Mesothelial cell of epicardium (in vitro differentiated cells): ENCODE measurements around the gene SLC43A2. TPM values are rescaled to one million over a fixed set of nuclear protein-coding genes. Genes with fewer than 3 reads are reported as not detected.
"Not testable (repeated sequence)": the region's sequence is repeated elsewhere in the genome, so short reads cannot be mapped to it uniquely, and the experiment has no call there.

Source experiments
- DNase-seq, 2 experiments: peaks; one replicate each; pipeline ENCODE4 v3.0.0; 2021; ENCODE audit warnings: low spot score in 2 of 2; ENCODE audit not compliant: unreplicated experiment in 2 of 2
- H3K27ac Mint-ChIP-seq: 2 replicates; pipeline ENCODE4 v1.8.0; 2021; ENCODE audit warnings: mixed read lengths
- H3K27me3 Mint-ChIP-seq: 2 replicates; pipeline ENCODE4 v1.8.0; 2021; ENCODE audit warnings: low read depth, mixed read lengths
- H3K36me3 Mint-ChIP-seq: 2 replicates; pipeline ENCODE4 v1.8.0; 2021; ENCODE audit warnings: mixed read lengths
- H3K4me1 Mint-ChIP-seq: 2 replicates; pipeline ENCODE4 v1.8.0; 2021; ENCODE audit warnings: mixed read lengths
- H3K4me3 Mint-ChIP-seq: 2 replicates; pipeline ENCODE4 v1.8.0; 2021; ENCODE audit warnings: mild to moderate bottlenecking, moderate library complexity, mixed read lengths
- H3K9me3 Mint-ChIP-seq: 2 replicates; pipeline ENCODE4 v1.8.0; 2021; ENCODE audit warnings: mixed read lengths
- CTCF ChIP-seq: fragments of 200-600 bp; sonication (generic); IDR thresholded peaks from one replicate; pipeline ENCODE4 v1.5.0; 2021; ENCODE audit warnings: antibody characterized with exemption; ENCODE audit not compliant: unreplicated experiment
- total RNA-seq: library from RNA; stranded (reverse); gene quantifications from 3 replicates; pipeline ENCODE4 v1.2.1, GENCODE V29; 2021

SLC43A2 gene
- total RNA-seq, 1 donor from 2014 or later: 12.4 TPM

- TF ChIP-seq CTCF: no peak
- Mint-ChIP-seq H3K27me3 (no peaks in the 10 kb centered on the region), H3K9me3 (no peaks in the 10 kb centered on the region), H3K27ac (no peak overlapping the region), H3K4me3 (no peak overlapping the region), H3K4me1 (no peaks in the 10 kb centered on the region), H3K36me3 (peaks cover 48% of the 10 kb centered on the region)
- DNase-seq: no peak
Measured at GRCh38 chr17:1653735-1654134, 25.1 kb upstream of the SLC43A2 start.

GRCh38 chr17:1652794-1653193 lies 24.2 kb upstream of the SLC43A2 start:
- not testable (repeated sequence) for H3K27me3 Mint-ChIP-seq, H3K4me1 Mint-ChIP-seq, H3K27ac Mint-ChIP-seq, H3K4me3 Mint-ChIP-seq, H3K9me3 Mint-ChIP-seq, DNase-seq
- H3K36me3 Mint-ChIP-seq: peaks cover 39% of the 10 kb centered on the region

GRCh38 chr17:1651559-1651844 lies 22.9 kb upstream of the SLC43A2 start:
- Mint-ChIP-seq H3K36me3 (peaks cover 32% of the 10 kb centered on the region), H3K4me3 (no peak overlapping the region), H3K27me3 (no peaks in the 10 kb centered on the region), H3K27ac (no peak overlapping the region), H3K4me1 (peaks cover 8% of the 10 kb centered on the region), H3K9me3 (no peaks in the 10 kb centered on the region)
- TF ChIP-seq CTCF: no peak
- DNase-seq: no peak

- H3K9me3 Mint-ChIP-seq: no peaks in the 10 kb centered on the region
- no peak for TF ChIP-seq CTCF
- peaks cover 26% of the 10 kb centered on the region for H3K36me3 Mint-ChIP-seq
- no peaks in the 10 kb centered on the region for H3K27me3 Mint-ChIP-seq
- no peak overlapping the region for H3K4me3 Mint-ChIP-seq
- no peak overlapping the region for H3K27ac Mint-ChIP-seq
- peaks cover 14% of the 10 kb centered on the region for H3K4me1 Mint-ChIP-seq
- no peak for DNase-seq
Measured at GRCh38 chr17:1650731-1651558, 22.3 kb upstream of the SLC43A2 start.

GRCh38 chr17:1649844-1650501 lies 21.3 kb upstream of the SLC43A2 start, which contains the start of gene RILP:
RILP (minus strand) TSS chr17:1649866; CDS start chr17:1649804, 62 bp downstream.
- no peak for TF ChIP-seq CTCF

More at GRCh38 chr17:1649844-1650501, 21.3 kb upstream of the SLC43A2 start, which contains the start of gene RILP:
- Mint-ChIP-seq H3K36me3 (peaks cover 22% of the 10 kb centered on the region), H3K9me3 (no peaks in the 10 kb centered on the region), H3K4me1 (peaks cover 18% of the 10 kb centered on the region), H3K4me3 (peak within 1 kb of the TSS; percentile 65), H3K27me3 (no peaks in the 10 kb centered on the region), H3K27ac (no peak within 1 kb of the TSS)
- DNase-seq: no peak
